NCI-H748 (cell line): ENCODE results near the gene PRR16.

ENCODE experiments used
- DNase-seq: peaks from one replicate; lab custom pipeline; 2025; ENCODE audit not compliant: unreplicated experiment; lab: John Stamatoyannopoulos, UW

PRR16 gene

GRCh38 chr5:120512791-120513650 lies 48.9 kb downstream of the PRR16 start:
- DNase-seq, result no peak

- DNase-seq, result no peak
These were observed 52.7 kb downstream of the PRR16 start for GRCh38 chr5:120516805-120517204.

DNA sequence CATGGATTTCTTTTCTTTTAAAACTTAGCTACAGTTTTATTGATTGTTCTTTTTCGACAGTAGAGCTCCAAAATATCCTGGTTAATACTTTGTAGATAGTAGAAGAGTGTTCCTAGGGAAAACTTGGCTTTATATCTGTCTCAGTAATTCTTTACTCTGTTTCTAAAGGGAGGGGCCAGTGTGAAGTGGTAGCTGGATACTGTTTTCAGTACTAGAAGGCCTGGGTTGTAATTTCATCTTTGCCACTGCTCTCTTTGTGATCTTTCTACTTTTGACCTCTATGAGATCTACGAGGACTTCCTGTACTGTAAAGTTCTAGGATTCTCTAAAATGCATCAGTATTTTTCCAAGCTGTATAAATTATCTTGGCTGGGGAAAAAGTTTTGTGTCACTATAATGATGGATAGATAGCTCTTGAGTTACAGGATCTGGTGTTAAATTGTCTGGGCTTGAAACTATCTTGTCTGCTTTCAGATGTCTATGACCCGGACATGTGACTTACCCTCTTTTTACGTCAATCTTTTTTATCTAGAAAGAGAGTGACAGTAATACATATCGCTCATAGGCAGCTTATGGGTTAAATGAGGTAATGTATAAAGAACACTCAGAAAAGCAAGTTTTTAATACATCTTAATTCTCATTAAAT lies 53.6 kb downstream of the PRR16 start:
- DNase-seq, result no peak

DNA sequence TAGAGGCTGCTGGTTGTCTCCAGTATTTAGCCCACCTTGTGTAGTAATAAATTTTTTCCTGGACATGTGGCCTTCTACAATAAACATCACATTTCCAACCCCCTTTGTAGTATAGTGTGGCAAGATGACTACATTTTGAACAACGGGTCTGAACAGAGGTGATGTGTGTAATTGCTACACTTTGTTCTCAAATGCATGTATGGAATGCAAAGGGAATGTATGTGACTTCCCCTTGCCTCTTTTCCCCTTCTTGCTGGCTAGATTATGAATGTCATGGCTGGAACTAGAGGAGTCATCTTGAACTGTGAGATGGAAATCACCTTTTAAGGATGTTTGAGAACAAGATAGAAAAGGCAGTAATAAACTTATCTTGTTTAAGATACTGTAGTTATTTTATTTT lies 54.5 kb downstream of the PRR16 start:
- no peak for DNase-seq

DNA sequence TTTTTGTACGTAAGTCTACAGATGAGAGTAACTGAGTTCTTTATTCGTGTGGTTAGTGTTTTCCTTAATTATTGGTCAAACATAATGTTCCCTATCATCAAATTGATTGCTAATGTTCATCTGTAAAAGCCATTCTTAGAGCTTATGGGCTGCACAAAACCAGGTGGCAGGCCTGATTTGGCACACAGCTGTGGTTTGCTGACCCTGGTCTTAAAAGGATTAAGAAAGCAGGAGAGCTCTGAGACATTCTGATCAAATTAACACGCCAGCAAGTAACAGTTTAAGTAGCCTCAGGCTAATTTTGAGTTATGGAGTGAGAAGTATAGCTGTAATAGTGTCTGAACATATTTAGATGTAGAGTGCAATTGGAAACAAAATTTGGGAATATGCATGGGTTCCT lies 63.2 kb downstream of the PRR16 start:
- DNase-seq, result no peak

DNA sequence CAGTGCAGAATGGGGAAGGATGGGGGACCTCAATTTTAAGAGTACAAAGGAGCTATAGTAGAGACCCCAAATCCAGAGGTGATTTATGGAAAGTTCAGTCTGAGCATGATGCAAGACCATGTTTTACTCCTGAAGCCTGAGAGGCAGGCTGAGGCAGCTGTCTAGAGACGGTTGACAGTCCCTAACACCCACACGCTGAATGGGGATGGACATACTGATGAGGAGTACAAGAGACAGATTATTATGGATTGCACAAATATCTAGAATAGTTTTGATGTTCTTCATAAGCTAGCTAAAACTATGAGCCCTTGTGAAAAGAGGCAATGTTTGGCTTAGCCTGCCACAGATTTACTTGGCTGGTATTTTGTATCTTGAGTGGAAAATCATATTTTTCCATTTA lies 64.5 kb downstream of the PRR16 start:
- no peak for DNase-seq

DNA sequence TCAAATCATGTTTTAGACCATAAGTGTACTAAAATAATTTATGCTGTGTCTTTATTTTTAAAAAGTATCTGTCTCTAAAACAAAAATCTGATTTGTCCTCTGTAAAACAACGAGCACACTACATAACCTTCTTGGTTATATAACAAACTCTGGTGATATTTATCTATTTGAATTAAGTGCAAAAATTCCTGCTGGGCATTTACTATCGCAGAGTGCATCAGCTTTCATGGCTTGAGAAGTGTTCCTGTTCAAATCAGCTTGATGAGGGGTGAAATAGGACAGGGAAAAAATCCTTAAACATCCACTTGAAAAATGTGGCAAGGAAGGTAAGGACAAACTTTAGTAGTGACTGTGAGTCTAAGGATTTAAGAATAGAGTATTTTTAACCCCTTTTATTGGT lies 65.3 kb downstream of the PRR16 start:
- DNase-seq, result no peak

- DNase-seq, result no peak
These were observed 67.1 kb downstream of the PRR16 start for GRCh38 chr5:120531215-120531614.

DNA sequence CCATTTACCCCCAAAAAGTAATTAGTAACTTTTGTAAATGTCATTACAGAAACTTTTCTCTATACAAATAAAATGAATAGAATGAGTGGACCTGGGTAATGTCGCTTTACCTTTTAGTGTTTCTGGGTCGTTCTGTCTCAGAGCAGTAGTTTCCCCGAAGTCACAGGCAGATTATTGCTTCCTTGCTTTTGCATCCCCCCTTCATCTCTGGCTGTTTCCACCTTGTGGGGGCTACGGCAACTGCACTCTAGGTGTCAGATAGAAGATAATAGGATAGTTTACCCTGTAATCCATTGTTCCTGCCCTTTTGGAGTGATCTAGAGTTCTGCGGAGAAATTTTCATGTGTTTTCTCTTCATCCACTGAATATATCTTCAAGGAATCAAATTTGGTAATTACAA lies 68.7 kb downstream of the PRR16 start:
- no peak for DNase-seq

GRCh38 chr5:120533581-120533980 lies 69.5 kb downstream of the PRR16 start:
- DNase-seq, result no peak

DNA sequence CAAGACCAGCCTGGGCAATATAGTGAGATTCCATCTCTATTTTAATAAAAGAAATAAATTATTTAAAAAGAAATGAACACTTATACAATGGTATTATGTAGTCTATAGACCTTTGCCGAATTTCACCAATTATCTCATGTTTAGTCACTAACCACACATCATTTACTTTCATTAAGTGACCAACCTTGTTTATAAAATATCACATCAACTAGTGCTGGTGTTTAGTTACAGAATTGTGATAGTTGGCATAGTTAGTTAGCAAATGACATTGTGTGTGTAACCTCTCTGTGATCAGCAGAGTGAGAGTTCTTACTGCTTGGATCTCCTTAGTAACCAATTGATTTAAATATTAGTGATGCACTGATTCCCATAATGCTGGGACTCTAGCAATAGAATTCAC lies 71.8 kb downstream of the PRR16 start:
- no peak for DNase-seq

GRCh38 chr5:120538149-120538548 lies 74.0 kb downstream of the PRR16 start:
- no peak for DNase-seq

DNA sequence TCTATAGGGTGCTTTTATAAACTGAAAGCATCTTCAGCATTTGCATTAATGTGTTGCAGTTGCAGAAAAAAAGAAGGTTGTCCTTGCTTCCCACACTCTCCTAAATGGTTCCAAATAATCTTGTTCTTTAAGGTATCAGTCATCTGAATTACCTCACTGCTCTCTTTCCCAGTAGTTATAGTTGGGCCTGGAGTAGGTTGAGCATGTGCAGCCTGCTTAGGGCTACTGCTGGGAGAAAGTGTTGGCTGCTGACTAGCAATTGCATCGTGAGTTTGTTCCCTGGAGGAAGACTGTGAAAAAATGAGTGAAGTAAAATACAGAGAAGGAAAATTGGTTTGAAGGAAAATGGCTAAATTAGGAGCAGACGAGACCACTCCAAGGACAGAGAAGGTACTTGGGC lies 74.5 kb downstream of the PRR16 start:
- no peak for DNase-seq

- no peak for DNase-seq
These were observed 75.4 kb downstream of the PRR16 start for GRCh38 chr5:120539471-120539870.

- DNase-seq, result no peak
These were observed 76.0 kb downstream of the PRR16 start for GRCh38 chr5:120540097-120540496.

DNA sequence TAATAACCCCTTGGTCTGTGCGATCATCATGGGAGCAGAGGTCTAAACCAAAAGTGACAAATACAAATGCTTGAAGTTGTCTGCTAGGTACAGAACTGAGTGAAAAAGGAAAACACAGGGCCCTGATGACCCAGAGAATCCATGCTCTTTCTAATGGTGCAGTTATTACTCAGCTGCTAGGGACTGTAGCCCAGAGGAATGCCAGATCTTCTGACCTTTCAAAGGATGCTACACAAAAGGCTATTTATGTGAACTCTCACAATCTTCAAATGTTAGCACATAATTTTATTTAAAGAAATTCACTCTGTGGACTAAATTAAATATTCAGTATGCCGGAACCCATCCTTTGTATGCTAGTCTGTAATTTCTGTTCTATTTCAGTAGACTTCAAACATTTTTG lies 79.9 kb downstream of the PRR16 start:
- DNase-seq, result no peak

DNA sequence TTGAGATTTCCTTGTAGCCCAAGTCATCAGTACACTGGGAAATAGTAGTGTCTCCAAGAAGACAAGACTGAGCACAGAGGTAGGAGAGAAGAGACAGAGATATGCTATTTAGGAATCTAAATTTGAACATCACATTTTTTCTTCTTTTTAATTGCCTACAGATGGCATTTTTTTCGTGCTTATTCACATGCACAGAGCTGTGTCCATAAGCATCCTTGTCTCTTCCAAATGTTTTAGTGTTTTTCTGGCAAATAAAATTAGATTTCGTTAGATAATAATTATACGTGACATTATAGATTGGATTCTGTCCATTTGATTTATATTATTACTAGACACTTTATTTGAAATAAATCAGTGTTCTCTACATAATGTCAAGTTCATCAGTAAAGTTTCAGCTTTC lies 80.9 kb downstream of the PRR16 start:
- no peak for DNase-seq

DNA sequence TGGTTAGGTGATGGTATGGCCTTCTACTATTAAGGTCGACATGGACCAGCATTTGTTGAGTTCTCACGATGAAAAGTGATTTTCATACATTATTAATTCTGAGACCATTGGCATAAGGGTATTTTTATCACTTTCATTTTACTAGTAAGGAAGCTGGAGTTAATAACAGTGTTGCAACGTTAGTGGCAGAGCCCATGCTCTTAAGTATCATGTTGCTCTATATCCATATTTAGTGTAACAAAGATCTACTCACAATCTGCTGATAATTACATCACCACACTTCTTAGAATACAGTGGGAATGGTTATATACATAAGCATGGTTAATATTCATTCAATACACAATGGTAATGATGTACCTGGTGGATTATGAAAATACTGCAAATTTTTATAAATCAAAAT lies 81.9 kb downstream of the PRR16 start:
- no peak for DNase-seq

GRCh38 chr5:120546922-120547321 lies 82.8 kb downstream of the PRR16 start:
- no peak for DNase-seq

GRCh38 chr5:120550358-120550757 lies 86.3 kb downstream of the PRR16 start:
- no peak for DNase-seq

DNA sequence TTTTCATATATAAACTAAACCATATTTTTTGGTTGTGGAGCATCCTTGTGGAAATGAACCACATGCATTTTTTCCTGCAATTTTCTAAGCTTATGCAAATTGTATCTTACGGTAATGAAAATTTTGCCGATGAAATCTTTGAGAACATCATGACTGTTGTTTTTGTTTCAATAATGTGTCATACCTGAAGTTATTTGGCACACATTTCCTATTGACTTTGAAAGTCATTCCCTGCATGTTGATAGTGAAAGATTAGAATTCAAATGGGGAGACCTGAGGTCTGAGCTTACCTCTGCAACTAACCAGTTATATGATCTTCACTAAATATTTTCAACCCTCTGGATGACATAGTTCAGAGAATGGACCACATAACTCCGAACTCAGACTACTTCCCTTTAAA lies 88.5 kb downstream of the PRR16 start:
- no peak for DNase-seq

GRCh38 chr5:120555345-120555744 lies 91.2 kb downstream of the PRR16 start:
- no peak for DNase-seq

DNA sequence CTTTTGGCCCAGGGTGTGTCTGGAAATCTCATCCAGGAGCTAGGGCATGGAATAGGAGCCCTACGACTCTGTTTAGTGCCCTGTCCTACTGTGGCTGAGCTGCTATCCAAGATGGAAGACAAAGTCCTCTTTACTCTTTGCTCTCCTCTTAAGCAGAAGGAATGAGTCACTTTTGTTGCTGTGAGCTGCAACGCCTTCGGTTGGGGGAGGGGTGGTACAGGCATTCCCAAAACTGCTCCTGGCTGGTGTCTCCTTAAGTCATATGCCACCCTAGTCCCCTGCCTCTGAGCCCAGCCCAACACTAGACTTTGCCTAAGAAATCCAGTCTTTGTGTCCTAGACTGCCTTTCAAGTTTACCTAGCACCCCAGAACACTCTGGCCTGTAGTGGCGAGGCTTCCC lies 99.9 kb downstream of the PRR16 start:
- DNase-seq, result no peak
